ENCODE measurements around the gene HOXD8.

DNA sequence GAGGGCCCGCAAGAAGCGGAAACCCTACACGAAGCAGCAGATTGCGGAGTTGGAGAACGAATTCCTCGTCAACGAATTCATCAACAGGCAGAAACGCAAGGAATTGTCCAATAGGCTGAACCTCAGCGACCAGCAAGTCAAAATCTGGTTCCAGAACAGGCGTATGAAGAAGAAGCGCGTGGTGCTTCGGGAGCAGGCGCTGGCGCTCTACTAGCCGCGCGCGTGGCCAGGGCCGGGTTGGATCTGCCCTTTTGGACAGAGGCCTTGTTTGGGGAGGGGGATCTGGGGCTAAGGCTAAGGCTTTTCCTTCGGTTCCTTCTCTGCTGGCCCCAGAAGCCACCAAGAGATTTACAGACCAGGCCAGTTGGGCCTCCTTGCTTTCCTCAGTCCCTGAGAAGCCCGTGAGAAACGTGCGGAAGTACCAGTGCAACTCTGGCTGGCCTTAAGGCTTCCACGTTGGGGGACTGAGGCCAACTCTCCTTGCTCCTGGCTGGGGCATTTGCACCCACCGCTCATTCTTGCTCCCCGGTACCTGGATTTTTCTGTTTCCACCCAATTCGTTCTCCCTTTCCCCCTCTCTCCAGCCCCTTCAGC, 28.9 kb upstream of the HOXD8 start:
- TF ChIP-seq, protein P1, sequence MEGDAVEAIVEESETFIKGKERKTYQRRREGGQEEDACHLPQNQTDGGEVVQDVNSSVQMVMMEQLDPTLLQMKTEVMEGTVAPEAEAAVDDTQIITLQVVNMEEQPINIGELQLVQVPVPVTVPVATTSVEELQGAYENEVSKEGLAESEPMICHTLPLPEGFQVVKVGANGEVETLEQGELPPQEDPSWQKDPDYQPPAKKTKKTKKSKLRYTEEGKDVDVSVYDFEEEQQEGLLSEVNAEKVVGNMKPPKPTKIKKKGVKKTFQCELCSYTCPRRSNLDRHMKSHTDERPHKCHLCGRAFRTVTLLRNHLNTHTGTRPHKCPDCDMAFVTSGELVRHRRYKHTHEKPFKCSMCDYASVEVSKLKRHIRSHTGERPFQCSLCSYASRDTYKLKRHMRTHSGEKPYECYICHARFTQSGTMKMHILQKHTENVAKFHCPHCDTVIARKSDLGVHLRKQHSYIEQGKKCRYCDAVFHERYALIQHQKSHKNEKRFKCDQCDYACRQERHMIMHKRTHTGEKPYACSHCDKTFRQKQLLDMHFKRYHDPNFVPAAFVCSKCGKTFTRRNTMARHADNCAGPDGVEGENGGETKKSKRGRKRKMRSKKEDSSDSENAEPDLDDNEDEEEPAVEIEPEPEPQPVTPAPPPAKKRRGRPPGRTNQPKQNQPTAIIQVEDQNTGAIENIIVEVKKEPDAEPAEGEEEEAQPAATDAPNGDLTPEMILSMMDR (IDR thresholded peaks at IDR 0.05): no peak
- no peak for TF ChIP-seq EP300 (IDR thresholded peaks at IDR 0.05; ENCODE audit: low read depth)
- TF ChIP-seq POLR2A (IDR thresholded peaks at IDR 0.05): no peak
- TF ChIP-seq POLR2AphosphoS5 (IDR thresholded peaks at IDR 0.05): no peak
